GM18499 (cell line): Measurements from ENCODE around the gene FGD1.
"Not testable (repeated sequence)": the region's sequence is repeated elsewhere in the genome, so short reads cannot be mapped to it uniquely, and the experiment has no call there.

Experiments
- ATAC-seq: cut with Tn5 transposase; IDR thresholded peaks from one replicate; pipeline ENCODE4 v1.9.1; 2021; ENCODE audit warnings: moderate number of reproducible peaks; ENCODE audit not compliant: insufficient read depth, unreplicated experiment

FGD1 gene

DNA sequence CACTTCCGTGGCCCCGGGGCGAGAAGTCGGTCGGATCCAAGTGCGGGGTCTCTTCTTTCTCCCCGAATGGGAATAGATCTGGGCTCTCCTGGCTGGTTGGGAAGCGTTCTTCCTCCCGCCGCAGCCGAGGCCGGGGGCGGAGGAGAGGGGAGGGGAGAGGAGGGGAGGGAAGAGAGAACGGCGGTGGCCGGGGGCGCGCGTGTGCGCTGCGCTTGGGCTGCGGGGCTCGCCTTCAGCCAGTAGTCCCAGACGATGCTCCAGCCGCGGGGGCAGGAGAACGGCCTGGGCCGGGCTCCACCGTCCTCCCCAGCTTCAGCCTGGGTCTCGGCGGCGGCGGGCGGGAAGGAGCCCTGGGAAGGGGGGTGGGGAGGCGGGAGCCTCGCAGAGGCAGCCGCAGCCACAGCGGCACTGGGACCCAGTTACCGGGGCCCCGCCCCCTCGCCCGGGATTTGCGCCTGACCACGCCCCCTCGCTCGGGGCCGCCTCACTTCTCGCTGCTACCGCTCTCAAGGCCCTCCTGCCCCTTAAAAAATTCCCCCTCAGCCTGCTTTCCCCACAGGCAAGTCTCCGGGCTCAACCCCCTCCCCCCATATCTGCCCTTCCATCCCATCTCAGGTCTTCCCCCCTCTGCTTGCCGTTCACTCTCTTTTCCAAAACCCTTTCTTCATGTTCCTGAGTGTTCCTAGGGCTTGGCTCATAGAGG, at the start of gene FGD1:
TSS of gene FGD1 (minus strand) at position 421 of the 703 bp plus-strand sequence. CDS start 802 bp downstream, outside the sequence.
- ATAC-seq: no peak

DNA sequence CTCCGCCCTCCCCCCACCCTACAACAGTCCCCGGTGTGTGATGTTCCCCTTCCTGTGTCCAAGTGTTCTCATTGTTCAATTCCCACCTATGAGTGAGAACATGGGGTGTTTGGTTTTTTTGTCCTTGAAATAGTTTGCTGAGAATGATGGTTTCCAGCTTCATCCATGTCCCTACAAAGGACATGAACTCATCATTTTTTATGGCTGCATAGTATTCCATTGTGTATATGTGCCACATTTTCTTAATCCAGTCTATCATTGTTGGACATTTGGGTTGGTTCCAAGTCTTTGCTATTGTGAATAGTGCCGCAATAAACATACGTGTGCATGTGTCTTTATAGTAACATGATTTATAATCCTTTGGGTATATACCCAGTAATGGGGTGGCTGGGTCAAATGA, 46.2 kb upstream of the FGD1 start:
- not testable (repeated sequence) for ATAC-seq

DNA sequence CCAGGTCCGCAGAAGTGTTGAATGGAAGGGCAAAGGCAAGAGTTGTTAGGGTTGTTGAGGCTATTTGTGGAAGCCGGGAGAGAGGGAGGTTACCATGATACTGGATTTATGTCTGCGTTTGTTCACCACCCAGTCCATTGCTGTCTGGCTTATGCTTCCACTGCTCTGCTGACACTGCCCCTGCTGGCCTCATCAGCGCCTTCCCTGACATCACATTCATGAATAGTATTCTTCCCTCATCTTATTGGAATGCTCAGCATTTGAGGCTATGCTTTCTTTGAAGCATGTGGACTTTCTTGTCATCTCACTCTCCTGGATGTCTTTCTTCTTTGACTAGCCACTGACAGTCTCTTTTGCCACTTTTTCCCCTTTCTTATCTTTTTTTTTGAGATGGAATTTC, 44.3 kb upstream of the FGD1 start:
- no peak for ATAC-seq

DNA sequence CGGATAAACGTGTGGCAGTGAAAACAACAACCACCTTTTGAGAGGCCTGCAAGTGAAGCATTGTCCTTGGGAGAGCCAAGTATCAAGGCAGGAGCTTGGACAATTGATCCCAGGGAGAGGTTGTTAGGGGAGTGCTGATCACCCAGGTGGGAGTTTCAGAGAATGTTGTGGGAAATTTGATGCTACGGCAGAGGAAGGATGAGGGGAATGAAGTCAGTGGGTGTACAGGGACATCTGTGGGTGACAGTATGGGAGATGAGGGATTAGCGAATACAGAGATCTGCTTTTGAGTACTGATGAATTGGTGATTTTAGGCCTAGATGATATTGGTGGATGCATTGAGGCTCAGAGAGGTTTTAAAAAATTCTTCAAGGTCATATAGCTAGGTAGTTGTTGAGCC, 38.2 kb upstream of the FGD1 start:
- ATAC-seq: no peak

DNA sequence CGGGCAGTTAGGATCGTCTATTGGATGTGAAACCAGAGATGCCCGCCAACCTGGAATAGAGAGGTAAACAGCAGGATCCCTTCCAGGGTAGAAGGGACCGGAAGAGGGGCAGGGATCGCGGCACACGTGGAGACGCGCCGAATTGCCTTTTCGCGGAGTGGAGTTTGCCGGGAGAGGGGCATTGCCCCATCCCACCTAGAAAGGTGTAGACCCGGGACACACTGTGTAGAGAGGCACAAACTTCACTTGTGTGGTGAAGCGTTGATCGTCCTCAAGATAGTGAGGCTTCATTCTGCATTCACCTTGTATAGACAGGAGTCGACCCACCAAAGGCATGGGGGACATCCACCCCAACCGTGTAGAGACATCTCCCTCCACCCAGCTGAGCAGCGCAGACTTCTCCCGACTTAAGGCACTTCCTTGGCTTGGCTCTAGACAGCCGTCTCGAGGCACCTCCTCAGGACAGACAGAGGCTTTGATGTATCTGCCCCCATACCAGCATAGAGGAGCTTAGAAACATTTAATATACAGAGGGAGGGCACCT, 34.4 kb upstream of the FGD1 start:
- ATAC-seq: peak; percentile 9

DNA sequence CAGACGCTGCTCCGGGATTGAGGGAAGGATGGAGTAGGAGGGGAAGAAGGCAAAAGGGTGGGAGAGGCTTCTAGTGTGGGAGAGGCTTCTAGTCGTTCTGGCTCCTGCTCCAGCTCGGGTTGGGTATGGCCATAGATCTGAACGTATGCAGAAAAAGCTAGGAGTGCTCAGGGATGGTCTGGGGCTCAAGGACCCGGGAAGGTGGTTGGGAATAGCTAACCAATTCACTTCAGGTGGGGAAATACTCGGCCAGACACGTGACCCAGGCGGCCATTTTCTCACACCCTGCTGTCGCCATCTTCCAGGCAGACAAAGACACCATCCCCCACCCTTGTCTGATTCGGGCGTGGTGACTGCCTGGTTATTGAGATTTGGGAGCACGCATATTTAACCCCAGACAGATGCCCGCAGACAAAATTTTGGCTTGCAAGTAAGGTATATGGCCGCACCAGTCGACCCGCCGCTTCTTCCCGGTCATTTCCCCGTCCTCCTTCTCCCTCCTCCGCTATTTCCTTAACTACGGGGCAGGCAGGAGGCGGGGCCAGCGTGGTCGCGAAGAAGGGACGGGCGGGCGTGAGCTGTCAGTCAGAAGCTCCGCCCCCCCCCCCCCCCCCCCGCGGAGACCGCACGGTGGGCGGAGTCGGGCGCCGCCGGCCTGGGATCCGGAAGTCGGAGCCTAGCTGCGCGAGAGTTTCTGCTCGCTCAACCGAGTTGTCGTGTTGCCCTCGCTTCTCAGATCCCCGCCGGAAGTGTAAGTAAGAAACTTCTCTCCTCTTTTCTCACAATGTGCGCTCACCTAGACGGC, 33.7 kb upstream of the FGD1 start, which contains the start of gene GNL3L:
TSS of gene GNL3L (plus strand) at position 668 of the 805 bp plus-strand sequence. CDS start 2,348 bp downstream, outside the sequence.
- peak; percentile 49 for ATAC-seq

DNA sequence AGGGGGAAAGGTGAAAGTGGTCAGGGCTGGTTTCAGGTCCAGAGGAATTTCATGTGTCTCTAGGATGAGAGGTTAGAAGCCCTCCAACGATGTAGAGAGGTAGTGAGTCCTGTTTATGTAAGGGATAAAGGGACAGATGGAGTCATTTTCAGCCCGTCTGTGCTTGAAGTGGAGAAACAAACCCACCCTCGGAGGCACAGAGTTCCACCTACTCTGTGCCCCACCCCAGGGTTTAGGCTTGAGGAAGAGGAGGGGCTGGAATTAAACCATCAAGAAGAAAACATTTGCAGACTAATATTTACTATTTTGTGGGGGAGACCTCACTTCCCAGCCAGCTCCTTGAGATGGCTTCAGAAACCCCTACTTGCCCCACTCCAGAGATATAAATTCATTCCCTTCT, 33.1 kb upstream of the FGD1 start:
- no peak for ATAC-seq

DNA sequence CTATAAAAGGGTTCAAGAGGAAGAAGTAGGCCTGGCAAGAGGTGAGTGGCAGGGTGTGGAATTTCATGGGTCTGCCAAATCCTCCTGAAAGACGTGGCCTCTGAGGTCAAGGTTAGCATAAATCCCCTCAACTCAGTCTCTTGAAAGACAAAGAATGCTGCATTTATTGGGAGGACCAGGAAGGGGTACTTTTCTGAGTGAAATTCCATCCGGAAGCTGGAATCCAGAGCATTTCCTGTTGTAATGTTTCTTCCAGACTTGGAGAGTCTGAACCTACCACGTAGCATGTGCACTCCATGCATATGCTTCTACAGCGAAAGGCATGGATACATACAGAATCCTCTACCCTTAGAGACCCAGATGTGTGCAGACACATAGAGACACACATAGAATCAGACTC, 13.4 kb upstream of the FGD1 start:
- ATAC-seq: no peak

DNA sequence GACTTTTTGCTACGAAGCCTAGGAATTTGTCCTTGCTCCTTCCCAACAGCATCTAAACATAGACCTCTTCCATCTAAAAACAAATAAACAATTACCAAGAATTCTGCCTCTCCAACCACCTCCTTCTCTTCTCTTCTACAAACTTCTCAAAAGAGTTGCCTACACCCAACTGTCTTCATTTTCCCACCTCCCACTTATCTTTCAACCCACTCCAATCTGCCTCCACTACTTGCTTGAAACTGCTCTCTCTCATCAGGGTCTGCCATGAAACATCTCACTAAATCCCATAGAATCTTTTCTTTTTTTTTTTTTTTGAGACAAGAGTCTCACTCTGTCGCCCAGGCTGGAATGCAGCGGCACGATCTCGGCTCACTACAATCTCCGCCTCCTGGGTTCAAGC, 902 bp upstream of the FGD1 start:
- ATAC-seq: no peak

DNA sequence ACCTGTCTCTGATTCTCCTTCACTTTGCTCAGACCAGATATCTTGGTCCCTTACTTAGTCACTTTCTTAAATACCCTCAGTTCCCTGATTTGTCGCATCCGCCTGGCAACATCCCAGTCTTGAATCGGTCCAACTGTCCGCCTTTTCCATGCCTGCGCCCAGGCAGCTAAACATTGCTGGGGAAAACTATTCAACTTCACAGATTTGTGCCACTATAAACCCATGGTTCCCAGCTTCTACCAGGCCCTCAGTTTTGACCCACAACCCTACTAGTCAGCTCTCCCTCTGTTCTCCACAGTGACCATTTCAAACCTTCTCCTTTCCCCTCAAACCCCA, 451 bp upstream of the FGD1 start:
- ATAC-seq: no peak

DNA sequence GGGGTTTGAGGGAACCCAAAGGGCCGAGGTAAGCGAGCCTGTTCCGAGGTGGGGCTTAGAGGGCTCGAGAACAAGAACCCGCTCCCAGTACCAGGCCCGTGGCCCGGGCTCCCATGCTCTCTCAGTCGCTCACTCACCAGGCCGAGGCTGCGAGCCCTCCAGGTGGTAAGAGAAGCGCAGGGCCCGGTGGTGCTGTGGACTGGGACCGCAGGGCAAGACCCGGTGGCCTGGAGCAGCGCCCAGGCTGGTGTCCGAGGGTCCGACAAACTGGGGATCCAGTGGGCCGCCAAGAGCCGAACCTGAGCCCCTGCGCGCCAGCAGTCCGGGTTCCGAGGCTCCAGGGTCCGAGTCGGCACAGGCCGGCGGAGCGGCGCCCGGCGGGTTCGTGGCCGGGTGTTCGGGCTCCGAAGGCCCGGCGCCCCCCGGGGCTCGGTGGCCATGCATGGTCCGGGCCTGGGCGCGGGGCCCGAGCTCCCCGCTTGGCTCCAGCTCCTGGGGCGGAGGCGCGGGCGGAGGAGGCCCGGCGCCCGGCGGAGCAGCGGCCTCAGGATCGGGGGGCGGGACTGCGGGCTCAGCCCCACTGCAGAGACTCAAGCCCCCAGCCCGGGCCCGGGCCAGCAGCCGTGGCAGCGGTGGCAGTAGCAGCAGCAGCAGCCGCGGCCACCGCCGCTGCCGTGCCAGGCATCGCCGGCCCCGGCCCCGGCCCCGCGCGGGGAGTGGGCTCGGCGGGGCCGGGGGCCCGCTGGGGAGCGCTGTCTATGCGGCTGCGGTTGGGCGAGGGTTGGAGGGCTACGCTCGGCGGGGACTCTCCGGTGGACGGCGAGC, 833 bp downstream of the FGD1 start:
- ATAC-seq: no peak

DNA sequence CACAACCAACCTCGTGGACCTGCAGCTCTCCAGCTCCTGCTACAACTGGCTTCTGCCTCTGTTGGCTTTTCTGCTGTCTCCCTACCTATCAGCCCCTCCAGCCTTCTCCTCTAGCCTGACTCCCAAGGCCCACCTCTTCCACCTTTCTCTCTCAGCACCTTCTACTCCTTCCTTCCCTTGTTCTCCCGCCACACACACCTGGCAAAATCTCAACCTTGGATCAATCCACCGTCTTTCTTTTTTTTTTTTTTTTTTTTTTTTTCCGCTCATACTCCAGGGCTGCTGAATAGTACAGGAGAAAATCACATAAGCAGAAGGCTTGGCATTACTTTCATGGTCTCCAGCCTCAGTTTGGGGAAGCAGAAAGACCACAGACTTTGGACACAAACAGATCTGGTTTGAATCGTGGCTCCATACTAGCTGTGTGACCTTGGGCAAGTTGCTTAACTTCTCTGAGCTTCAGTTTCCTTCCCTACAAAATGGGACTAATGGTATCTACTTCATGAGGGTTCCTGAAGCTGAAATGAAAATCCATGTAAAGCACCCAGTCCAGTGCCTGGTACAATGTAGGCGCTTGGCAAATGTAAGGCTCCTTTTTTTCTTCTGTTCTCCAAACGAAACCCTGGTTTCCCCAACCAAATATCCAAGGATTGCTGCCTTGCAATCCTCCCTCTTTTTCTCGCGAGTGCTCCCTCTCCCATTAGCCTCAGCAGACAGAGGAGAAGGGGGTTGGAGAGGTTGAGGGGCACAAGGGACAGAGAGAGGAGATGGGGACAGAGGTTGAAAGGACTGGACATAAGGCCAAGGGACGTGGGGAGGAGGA, 1.7 kb downstream of the FGD1 start:
- ATAC-seq: no peak

DNA sequence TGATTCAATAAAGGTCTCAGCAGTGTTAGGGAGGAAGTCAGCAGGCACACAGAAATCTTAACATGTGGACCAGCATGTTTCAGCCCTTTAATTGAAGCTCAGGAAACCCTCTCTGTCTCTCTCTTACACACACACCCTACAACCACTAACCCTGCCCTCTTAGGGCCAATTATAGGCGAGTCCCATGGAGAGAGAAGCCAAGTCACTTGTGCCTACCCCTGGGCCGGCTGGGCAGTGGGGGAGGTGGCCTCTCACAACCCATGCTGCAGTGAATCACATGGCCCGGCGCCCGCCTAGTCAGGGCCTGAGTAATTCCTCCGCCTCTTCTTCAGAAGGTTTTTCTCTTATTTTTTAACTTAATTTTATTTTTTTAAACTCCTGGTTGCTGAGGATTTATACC, 3.7 kb downstream of the FGD1 start:
- ATAC-seq: no peak

DNA sequence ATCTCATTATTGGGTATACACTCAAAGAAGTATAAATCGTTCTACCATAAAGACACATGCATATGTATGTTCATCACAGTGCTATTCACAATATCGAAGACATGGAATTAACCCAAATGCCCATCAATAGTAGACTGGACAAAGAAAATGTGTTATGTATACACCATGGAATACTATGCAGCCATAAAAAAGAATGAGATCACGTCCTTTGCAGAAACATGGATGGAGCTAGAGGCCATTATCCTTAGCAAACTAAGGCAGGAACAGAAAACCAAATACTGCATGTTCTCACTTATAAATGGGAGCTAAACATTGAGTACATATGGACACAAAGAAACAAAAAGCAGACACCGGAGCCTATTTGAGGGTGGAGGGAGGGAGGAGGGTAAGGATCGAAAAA, 6.2 kb downstream of the FGD1 start:
- not testable (repeated sequence) for ATAC-seq

DNA sequence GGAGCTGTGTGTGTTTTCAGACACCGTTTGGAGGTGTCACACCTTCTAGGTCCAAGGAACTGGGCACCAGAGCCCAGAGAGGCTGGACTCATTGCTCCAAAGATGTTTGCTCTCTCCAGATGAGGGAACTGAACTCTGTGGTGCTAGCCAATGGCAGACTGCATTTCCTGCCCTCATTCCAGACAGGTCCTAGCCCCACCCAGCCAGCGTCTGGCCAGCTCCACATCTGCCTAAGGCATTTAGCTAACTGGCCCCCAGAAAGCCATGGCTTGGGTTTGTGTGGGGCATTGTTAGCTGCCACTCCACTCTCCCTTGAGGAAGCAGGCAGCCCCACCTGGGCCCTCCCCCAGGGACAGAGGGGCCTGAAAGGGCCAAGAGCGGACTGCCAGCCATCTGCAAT, 11.4 kb downstream of the FGD1 start:
- ATAC-seq: no peak

DNA sequence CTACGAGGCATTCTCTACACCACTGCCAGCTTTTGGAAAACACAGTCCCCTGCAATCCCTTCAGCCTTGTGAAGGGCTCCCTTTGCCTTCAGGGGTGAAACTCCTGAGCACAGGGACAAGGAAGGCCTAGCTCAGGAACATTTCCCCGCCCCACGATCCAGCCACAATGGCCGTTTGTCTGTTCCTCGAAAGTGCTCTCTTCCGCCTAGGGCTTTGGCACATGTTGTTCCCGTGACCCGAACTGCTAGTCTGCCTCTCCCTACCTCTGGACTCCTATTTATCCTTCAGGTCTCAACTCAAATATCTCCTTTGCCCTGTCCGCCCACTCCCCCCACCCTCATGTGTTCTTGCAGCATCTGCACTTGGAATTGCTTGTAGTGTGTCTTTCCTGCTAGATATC, 12.1 kb downstream of the FGD1 start:
- no peak for ATAC-seq

DNA sequence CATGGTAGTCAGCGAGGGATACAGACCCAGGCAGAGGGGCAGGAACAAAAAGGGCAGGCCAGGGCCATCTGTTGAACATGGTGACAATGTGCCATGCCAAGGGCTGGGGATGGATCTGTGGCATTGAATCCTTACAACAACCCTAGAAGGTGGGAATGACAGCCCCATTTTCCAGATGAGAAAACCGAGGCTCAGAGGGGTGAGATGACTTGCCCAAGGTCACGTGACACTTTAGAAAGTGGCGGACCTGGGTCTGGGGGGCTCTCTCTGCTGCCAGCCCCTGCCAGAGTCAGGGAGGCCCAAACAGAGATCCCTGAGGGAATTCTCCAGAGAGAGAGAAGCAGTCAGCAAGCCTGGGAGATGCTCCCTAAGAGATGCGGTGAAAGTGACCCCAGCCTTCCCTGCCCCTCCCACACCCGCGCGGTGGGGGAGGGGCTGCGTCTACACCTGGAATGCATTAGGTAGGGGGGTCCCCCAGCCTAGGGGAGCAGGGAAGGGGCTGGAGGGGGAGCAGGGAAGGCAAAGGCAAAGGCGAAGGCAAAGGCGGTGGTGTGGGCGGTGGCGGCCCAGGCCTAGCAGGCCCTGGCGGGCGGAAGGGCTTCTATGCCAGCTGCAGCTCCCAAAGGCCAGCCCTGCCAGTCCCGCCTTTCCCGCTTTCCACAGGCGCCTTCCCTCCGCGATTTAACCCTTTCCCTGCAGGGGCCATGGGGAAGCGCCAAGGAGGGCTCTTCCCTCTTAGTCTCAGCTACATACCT, 13.0 kb downstream of the FGD1 start:
- no peak for ATAC-seq

DNA sequence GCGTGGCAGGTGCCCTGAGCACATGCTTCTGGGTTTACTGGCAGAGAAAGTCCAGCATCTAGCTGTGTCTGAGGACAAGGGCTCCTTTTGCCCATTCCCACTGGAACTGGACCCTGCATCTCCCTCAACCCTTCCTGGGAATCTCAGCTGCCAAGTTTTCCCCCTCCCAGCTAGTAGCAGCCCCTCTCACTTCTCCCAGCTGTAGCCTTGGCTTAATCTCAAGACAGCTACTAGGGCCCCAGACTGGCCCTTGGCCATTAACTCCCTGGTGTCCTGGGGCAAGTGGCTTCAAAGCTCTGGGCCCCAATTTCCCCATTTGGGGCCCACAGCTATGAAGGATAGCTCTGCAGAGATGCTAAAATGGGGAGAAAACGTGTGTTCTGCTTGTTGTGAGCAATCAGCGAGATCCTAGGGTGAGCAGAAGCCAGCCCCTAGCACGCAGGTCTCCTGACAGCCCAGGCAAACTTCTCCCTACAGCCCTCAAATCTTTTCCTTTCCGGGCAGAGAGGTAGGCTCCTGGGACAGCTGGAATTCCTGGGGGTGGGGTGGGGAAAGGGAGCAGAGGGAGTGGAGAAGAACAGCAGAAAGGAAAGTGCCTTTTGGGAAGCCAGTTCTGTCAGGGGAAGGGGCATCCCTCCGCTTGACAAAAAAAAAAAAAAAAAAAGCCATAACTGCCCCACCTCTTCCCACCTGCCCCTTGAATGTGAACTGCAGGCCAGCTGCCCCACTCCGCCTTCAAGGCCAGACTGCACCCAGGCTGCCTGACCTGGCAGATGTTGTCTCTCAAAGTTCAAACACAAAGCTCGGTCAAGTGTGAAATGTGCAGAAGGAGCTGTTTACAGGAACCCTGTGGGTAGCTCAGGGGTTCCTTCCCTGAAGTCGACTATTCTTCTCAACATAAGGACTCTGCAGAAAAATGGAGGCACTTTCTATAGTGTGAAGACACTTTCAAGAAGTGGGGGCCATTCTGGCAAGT, 16.6 kb downstream of the FGD1 start:
- no peak for ATAC-seq
